H1 (cell line): ENCODE measurements around the gene PITPNC1. TPM values are rescaled to one million over a fixed set of nuclear protein-coding genes. Genes with fewer than 3 reads are reported as not detected.

Experiments used
- CTCF ChIA-PET: fragments of 300-600 bp; sonication (Branson Sonifier 250); formaldehyde crosslinking; loops from one replicate; lab custom pipeline; 2021; ENCODE audit not compliant: partially characterized antibody; lab: Charles Lee
- POLR2A ChIA-PET: fragments of 300-600 bp; sonication (Branson Sonifier 250); formaldehyde crosslinking; loops from one replicate; lab custom pipeline; 2021; ENCODE audit warnings: inconsistent platforms; ENCODE audit not compliant: partially characterized antibody; lab: Charles Lee
- DNase-seq, 2 experiments: peaks; one replicate each; pipeline versions ENCODE4 v3.0.0 to v3.0.0-alpha.2; 2010 to 2022; ENCODE audit warnings: low spot score in 2 of 2, low read depth in 1 of 2, mixed read lengths in 1 of 2
- FAIRE-seq: peaks from 2 replicates; lab custom pipeline; 2011; peaks lifted over from hg19 to GRCh38; lab: Jason Lieb, UNC
- H2AFZ ChIP-seq: 2 replicates; pipeline ENCODE4 v1.8.1; 2012; ENCODE audit warnings: low read length, inconsistent platforms
- H2AK5ac ChIP-seq: 2 replicates; pipeline ENCODE4 v1.6.1; 2013; ENCODE audit warnings: low read depth, low read length
- H2BK120ac ChIP-seq: replicated peaks from 2 replicates; pipeline ENCODE3; 2013; ENCODE audit warnings: low read depth, low read length, inconsistent platforms
- H2BK12ac ChIP-seq: 2 replicates; pipeline ENCODE4 v1.6.1; 2013; ENCODE audit warnings: low read depth, low read length
- H2BK15ac ChIP-seq: 2 replicates; pipeline ENCODE4 v1.6.1; 2013; ENCODE audit warnings: low read length
- H2BK20ac ChIP-seq: 2 replicates; pipeline ENCODE4 v1.6.1; 2013; ENCODE audit warnings: low read length
- H2BK5ac ChIP-seq: 2 replicates; pipeline ENCODE4 v1.6.1; 2013; ENCODE audit warnings: low read depth, low read length
- H3K14ac ChIP-seq: 2 replicates; pipeline ENCODE4 v1.6.1; 2013; ENCODE audit warnings: inconsistent platforms; ENCODE audit not compliant: insufficient read length
- H3K18ac ChIP-seq: 2 replicates; pipeline ENCODE4 v1.6.1; 2013; ENCODE audit warnings: low read length; ENCODE audit errors: extremely low read depth
- H3K23ac ChIP-seq: 2 replicates; pipeline ENCODE4 v1.6.1; 2013; ENCODE audit warnings: inconsistent platforms; ENCODE audit not compliant: insufficient read length
- H3K23me2 ChIP-seq: 2 replicates; pipeline ENCODE4 v1.6.1; 2013; ENCODE audit warnings: low read depth, low read length
- H3K27ac ChIP-seq: 2 replicates; pipeline ENCODE4 v1.6.1; 2011; ENCODE audit warnings: low read depth, low read length, inconsistent platforms
- H3K27me3 ChIP-seq, 4 experiments: replicated peaks in 1 of 4; 1 replicate in 1 of 4; 2 replicates in 3 of 4; pipeline versions ENCODE4 v1.6.1 to v1.8.1; 2011 to 2013; ENCODE audit warnings: low read length in 3 of 4, mild to moderate bottlenecking in 3 of 4, inconsistent platforms in 2 of 4, mixed read lengths in 2 of 4, moderate library complexity in 1 of 4; ENCODE audit not compliant: control insufficient read depth in 3 of 4, insufficient read depth in 3 of 4; ENCODE audit errors: extremely low read depth in 1 of 4
- H3K36me3 ChIP-seq, 4 experiments: 2 replicates each; pipeline versions ENCODE4 v1.6.1 to v1.8.1; 2011 to 2013; ENCODE audit warnings: mild to moderate bottlenecking in 4 of 4, low read length in 3 of 4, moderate library complexity in 2 of 4, control low read depth in 1 of 4, inconsistent platforms in 1 of 4; ENCODE audit not compliant: insufficient read depth in 4 of 4, control insufficient read depth in 2 of 4
- H3K4ac ChIP-seq: replicated peaks from 2 replicates; pipeline ENCODE3; 2013; ENCODE audit warnings: low read length, low read depth, mixed read lengths, inconsistent platforms; ENCODE audit not compliant: insufficient read length
- H3K4me1 ChIP-seq, 4 experiments: replicated peaks in 1 of 4; 1 replicate in 1 of 4; 2 replicates in 3 of 4; pipeline versions ENCODE4 v1.6.1 to v1.8.1; 2011 to 2013; ENCODE audit warnings: low read length in 3 of 4, inconsistent platforms in 2 of 4, mixed read lengths in 1 of 4; ENCODE audit not compliant: insufficient read depth in 4 of 4, control insufficient read depth in 3 of 4
- H3K4me2 ChIP-seq, 2 experiments: 2 replicates each; pipeline versions ENCODE4 v1.6.1 to v1.8.1; 2011 to 2013; ENCODE audit warnings: low read depth in 2 of 2, low read length in 2 of 2, control low read depth in 1 of 2, inconsistent platforms in 1 of 2, mild to moderate bottlenecking in 1 of 2; ENCODE audit not compliant: insufficient read depth in 1 of 2
- H3K4me3 ChIP-seq, 4 experiments: fragments of 200-600, 300-600 bp in 1 of 4; sonication (generic), shearing (Covaris generic), sonication (Bioruptor Twin) in 1 of 4; 2 replicates each; pipeline versions ENCODE4 v1.5.1 to v1.8.1; 2011 to 2016; ENCODE audit warnings: low read length in 4 of 4, low read depth in 3 of 4, control low read depth in 2 of 4, inconsistent platforms in 2 of 4, mild to moderate bottlenecking in 2 of 4, mixed read lengths in 1 of 4, moderate library complexity in 1 of 4; ENCODE audit not compliant: insufficient read depth in 2 of 4; ENCODE audit errors: extremely low read depth in 1 of 4
- H3K56ac ChIP-seq: replicated peaks from 2 replicates; pipeline ENCODE3; 2013; ENCODE audit warnings: low read depth, mild to moderate bottlenecking, mixed read lengths, low read length, inconsistent platforms; ENCODE audit not compliant: insufficient read length
- H3K79me1 ChIP-seq: 2 replicates; pipeline ENCODE4 v1.6.1; 2013; ENCODE audit warnings: low read depth, low read length, control low read depth
- H3K79me2 ChIP-seq, 2 experiments: 2 replicates each; pipeline versions ENCODE4 v1.6.1 to v1.8.1; 2012 to 2013; ENCODE audit warnings: low read length in 2 of 2, mild to moderate bottlenecking in 2 of 2, inconsistent platforms in 1 of 2; ENCODE audit not compliant: insufficient read depth in 2 of 2, control insufficient read depth in 1 of 2
- H3K9ac ChIP-seq, 4 experiments: replicated peaks in 1 of 4; 1 replicate in 1 of 4; 2 replicates in 3 of 4; pipeline versions ENCODE4 v1.6.1 to v1.8.1; 2011 to 2013; ENCODE audit warnings: low read depth in 3 of 4, low read length in 3 of 4, control low read depth in 2 of 4, mild to moderate bottlenecking in 2 of 4, moderate library complexity in 2 of 4, inconsistent platforms in 1 of 4; ENCODE audit errors: extremely low read depth in 1 of 4
- H3K9me3 ChIP-seq, 2 experiments: 2 replicates each; pipeline versions ENCODE4 v1.6.1 to v1.8.1; 2012 to 2013; ENCODE audit warnings: mild to moderate bottlenecking in 2 of 2, moderate library complexity in 2 of 2, control low read depth in 1 of 2, inconsistent platforms in 1 of 2, low read depth in 1 of 2, low read length in 1 of 2, mixed read lengths in 1 of 2; ENCODE audit not compliant: insufficient read depth in 2 of 2
- H4K20me1 ChIP-seq, 2 experiments: replicated peaks in 1 of 2; 2 replicates each; pipeline versions ENCODE3 to v1.8.1; 2011 to 2013; ENCODE audit warnings: inconsistent platforms in 2 of 2, low read length in 2 of 2, mild to moderate bottlenecking in 1 of 2; ENCODE audit not compliant: insufficient read depth in 2 of 2, control insufficient read depth in 1 of 2
- H4K5ac ChIP-seq: 2 replicates; pipeline ENCODE4 v1.6.1; 2013; ENCODE audit warnings: low read length, low read depth, mixed read lengths, inconsistent platforms; ENCODE audit not compliant: insufficient read length
- H4K8ac ChIP-seq: 2 replicates; pipeline ENCODE4 v1.8.0; 2013; ENCODE audit warnings: mild to moderate bottlenecking, moderate library complexity, low read length, inconsistent platforms; ENCODE audit not compliant: insufficient read depth; ENCODE audit errors: extremely low read depth
- H4K91ac ChIP-seq: replicated peaks from 2 replicates; pipeline ENCODE3; 2013; ENCODE audit warnings: low read length, mixed read lengths, inconsistent platforms; ENCODE audit not compliant: insufficient read length
- ASH2L ChIP-seq: fragments of 200-600, 300-600 bp; sonication (generic); IDR thresholded peaks from one replicate; pipeline ENCODE4 v1.7.1; 2017; ENCODE audit warnings: low read length
- BCL11A ChIP-seq, 2 experiments: IDR thresholded peaks; one replicate each; pipeline ENCODE4 v1.6.1; 2011; ENCODE audit warnings: low read depth in 2 of 2, low read length in 2 of 2, mild to moderate bottlenecking in 2 of 2
- CREB1 ChIP-seq: IDR thresholded peaks from 2 replicates; pipeline ENCODE4 v1.6.1; 2012; ENCODE audit warnings: inconsistent platforms
- FOSL1 ChIP-seq: IDR thresholded peaks from 2 replicates; pipeline ENCODE4 v1.6.1; 2011; ENCODE audit warnings: mild to moderate bottlenecking, low read depth, low read length, moderate library complexity; ENCODE audit not compliant: insufficient read depth
- GABPA ChIP-seq: IDR thresholded peaks from 2 replicates; pipeline ENCODE4 v1.6.1; 2011; ENCODE audit warnings: mild to moderate bottlenecking, low read length, moderate library complexity, borderline replicate concordance; ENCODE audit not compliant: insufficient read depth
- JUND ChIP-seq: IDR thresholded peaks from 2 replicates; pipeline ENCODE4 v1.6.1; 2011; ENCODE audit warnings: mild to moderate bottlenecking, improper control_type of control experiment, low read length
- TEAD4 ChIP-seq: IDR thresholded peaks from 2 replicates; pipeline ENCODE4 v1.6.1; 2012; ENCODE audit warnings: low read depth, low read length, inconsistent platforms, mixed read lengths
- WGBS, 2 experiments: shearing (Covaris generic) in 1 of 2; methylation state at CpG; one replicate each; pipeline versions ENCODE4 v1.1.6 to v1.1.7; 2013 to 2015; ENCODE audit warnings: low lambda C conversion rate in 2 of 2, mixed read lengths in 2 of 2, inconsistent platforms in 1 of 2, low coverage in 1 of 2, missing lambda C conversion rate in 1 of 2; ENCODE audit not compliant: insufficient replicate concordance in 2 of 2, insufficient coverage in 1 of 2, insufficient read length in 1 of 2; ENCODE audit errors: extremely low coverage in 1 of 2, missing lambda C conversion rate in 1 of 2; 5-methylcytosine and 5-hydroxymethylcytosine counted together
- polyA plus RNA-seq, 7 experiments: library from polyadenylated mRNA; depleted of rRNA in 3 of 7; stranded (reverse) in 5 of 7; unstranded in 2 of 7; fragments of >200 nt in 5 of 7; fragments of 200-250 nt in 2 of 7; gene quantifications; 1 replicate in 5 of 7; 2 replicates in 1 of 7; 4 replicates in 1 of 7; pipeline versions ENCODE4 v1.2.1 to v1.2.3, GENCODE V29; 2011 to 2013; ENCODE audit warnings: missing spikeins in 2 of 7, mixed read lengths in 2 of 7
- total RNA-seq: library from RNA; stranded (reverse); fragmentation: NEBNext Ultra II Directional; extraction: Animal tissue kit (Norgen Biotek cat#: 25700); gene quantifications from 2 replicates; pipeline ENCODE4 v1.2.1, GENCODE V29; 2021

The PITPNC1 gene
- total and polyA plus RNA-seq, 2 of the 8 experiments (the other 6 are each of a cell fraction or from before 2014, with no cell fraction given) = 17.6 to 54.7 TPM

DNA sequence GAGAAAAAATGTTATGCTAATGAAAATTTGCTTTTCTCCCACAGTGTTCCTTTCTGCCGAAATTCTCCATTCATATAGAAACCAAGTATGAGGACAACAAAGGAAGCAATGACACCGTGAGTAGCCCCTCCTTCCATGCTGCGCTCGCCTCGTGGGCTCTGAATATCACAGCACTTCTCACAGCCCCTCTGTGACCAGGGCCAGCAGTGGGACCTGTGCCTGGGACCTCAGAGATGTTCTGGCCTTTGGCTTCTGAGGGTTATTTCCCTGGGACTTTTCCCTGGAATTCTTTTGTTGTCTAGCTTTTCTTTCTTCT lies 201.0 kb downstream of the PITPNC1 start:
- Histone ChIP-seq H3K27me3 (no peaks in the 10 kb centered on the region), H4K20me1 (peaks cover 0 to 1% of the 10 kb centered on the region in 2 experiments), H3K9ac (no peak overlapping the region), H3K23ac (no peak overlapping the region), H3K36me3 (no peaks in the 10 kb centered on the region), H2BK5ac (no peak overlapping the region), H3K27ac (no peak overlapping the region), H3K9me3 (no peaks in the 10 kb centered on the region), H4K5ac (no peak overlapping the region), H4K8ac (no peak overlapping the region), H3K14ac (no peak overlapping the region), H2AFZ (no peak overlapping the region), H2BK12ac (no peak overlapping the region), H2BK20ac (no peak overlapping the region), H3K4me2 (peak overlapping the region in 1 of 2 experiments; percentile 11; a peak in 2 of 4 replicates), H3K23me2 (no peaks in the 10 kb centered on the region; the same call in 1 of the 2 replicates), H3K79me2 (no peaks in the 10 kb centered on the region), H2BK15ac (no peak overlapping the region), H2BK120ac (no peak overlapping the region), H2AK5ac (no peak overlapping the region), H3K4me3 (no peak overlapping the region; a peak in 1 of 8 replicates), H3K79me1 (no peaks in the 10 kb centered on the region), H3K56ac (no peak overlapping the region), H3K4me1 (peaks cover 0 to 6% (median 2%) of the 10 kb centered on the region in 4 experiments; a peak in 1 of 7 replicates), H3K4ac (no peak overlapping the region), H4K91ac (no peak overlapping the region), H3K18ac (0 out of 2 replicates have a peak overlapping the region, but pooled peaks have one; percentile 9)
- TF ChIP-seq CREB1 = no peak
- no peak for TF ChIP-seq FOSL1
- no peak for TF ChIP-seq TEAD4
- TF ChIP-seq BCL11A (IDR thresholded peaks at IDR 0.05; ENCODE audit: low read depth in 2 of 2, low read length in 2 of 2) = no peak
- TF ChIP-seq ASH2L = no peak
- no peak for TF ChIP-seq GABPA
- no peak for TF ChIP-seq JUND
- ChIA-PET POLR2A (no interaction called here), CTCF (interaction anchor here (0.8 to 1.1 kb wide), 2 partner anchors 10 to 103 kb away, joined by 3 to 4 read pairs; no protein-coding TSS in a partner anchor)
- WGBS, 2 experiments = 50% methylated on average over 5 of the region's 5 CpGs; no CpG with 5 or more reads in 1 of the 2 experiments
- FAIRE-seq = no peak
- DNase-seq = no peak
